ENCODE measurements around the gene BMI1.

GRCh38 chr10:22310928-22311327, 10.0 kb upstream of the BMI1 start:
- TF ChIP-seq ISL1 (CRISPR knock-in tag; IDR thresholded peaks at IDR 0.05) (no peak), POU6F1 (CRISPR knock-in tag; IDR thresholded peaks at IDR 0.05; ENCODE audit: borderline replicate concordance, low read depth) (no peak), ZNF565 (CRISPR knock-in tag; conservative IDR thresholded peaks at IDR 0.05; ENCODE audit: low read depth) (no peak), ZFP3 (CRISPR knock-in tag; IDR thresholded peaks at IDR 0.05) (no peak)
